ENCODE measurements around the gene CDC42. TPM values are rescaled to one million over a fixed set of nuclear protein-coding genes. Genes with fewer than 3 reads are reported as not detected.

The CDC42 gene
- total RNA-seq, 1 donor from 2014 or later, result 339 TPM

DNA sequence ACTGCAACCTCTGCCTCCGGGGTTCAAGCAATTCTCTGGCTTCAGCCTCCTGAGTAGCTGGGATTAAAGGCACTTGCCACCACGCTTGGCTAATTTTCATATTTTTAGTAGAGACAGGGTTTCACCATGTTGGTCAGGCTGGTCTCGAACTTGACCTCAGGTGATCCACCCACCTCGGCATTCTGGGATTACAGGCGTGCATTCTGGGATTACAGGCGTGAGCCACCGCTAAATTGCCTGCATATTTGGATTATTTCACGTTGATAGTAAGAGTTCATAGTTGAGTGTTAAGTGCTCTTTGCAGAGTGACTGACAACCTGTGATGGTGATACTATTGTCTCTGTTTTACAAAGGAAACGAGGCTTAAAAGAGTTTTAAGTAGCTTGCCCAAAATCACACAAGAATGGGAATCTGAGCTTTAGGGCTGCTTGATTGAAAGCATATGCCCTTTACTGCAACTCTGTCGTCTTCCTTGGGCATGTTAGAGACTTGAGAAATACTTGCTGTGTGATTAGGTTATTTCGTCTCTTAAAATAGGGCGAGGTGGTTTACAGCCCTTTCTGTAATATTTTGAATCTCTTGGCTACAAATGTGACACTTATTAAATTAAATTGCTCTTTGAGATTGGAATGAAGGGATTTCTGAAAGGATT is 12.4 kb downstream of the CDC42 start:
- no peak for DNase-seq (ENCODE audit: low read depth)
- TF ChIP-seq, protein P1, sequence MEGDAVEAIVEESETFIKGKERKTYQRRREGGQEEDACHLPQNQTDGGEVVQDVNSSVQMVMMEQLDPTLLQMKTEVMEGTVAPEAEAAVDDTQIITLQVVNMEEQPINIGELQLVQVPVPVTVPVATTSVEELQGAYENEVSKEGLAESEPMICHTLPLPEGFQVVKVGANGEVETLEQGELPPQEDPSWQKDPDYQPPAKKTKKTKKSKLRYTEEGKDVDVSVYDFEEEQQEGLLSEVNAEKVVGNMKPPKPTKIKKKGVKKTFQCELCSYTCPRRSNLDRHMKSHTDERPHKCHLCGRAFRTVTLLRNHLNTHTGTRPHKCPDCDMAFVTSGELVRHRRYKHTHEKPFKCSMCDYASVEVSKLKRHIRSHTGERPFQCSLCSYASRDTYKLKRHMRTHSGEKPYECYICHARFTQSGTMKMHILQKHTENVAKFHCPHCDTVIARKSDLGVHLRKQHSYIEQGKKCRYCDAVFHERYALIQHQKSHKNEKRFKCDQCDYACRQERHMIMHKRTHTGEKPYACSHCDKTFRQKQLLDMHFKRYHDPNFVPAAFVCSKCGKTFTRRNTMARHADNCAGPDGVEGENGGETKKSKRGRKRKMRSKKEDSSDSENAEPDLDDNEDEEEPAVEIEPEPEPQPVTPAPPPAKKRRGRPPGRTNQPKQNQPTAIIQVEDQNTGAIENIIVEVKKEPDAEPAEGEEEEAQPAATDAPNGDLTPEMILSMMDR (conservative IDR thresholded peaks at IDR 0.05; ENCODE audit: low read depth, low read length), result no peak

DNA sequence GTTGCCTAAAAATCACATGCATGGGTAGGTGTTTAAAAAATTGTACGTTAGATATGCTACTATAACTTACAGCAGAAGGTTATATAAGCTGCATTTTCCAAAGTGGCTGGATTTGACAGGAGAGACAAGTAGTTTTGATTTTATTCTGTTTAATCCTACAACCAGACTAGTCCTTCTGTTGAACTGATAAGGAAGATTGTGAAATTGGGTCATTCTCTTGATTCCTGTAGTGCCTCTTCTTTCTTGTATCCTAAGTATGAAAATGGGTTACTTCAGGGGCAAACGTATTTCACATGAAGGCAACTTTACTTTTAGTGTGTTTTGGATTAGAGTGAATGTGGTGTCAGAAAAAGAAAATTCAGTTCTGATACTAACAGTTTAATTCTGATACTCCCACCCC is 19.0 kb downstream of the CDC42 start:
- TF ChIP-seq, protein P1 (conservative IDR thresholded peaks at IDR 0.05; ENCODE audit: low read depth, low read length), result no peak
- no peak for DNase-seq (ENCODE audit: low read depth)
- no peak overlapping the region for H3K4me3 ChIP-seq (ENCODE audit: low read depth, low read length)

More for the DNA sequence above, 12.4 kb downstream of the CDC42 start:
- no peak overlapping the region for H3K4me3 ChIP-seq (ENCODE audit: low read depth, low read length)

DNA sequence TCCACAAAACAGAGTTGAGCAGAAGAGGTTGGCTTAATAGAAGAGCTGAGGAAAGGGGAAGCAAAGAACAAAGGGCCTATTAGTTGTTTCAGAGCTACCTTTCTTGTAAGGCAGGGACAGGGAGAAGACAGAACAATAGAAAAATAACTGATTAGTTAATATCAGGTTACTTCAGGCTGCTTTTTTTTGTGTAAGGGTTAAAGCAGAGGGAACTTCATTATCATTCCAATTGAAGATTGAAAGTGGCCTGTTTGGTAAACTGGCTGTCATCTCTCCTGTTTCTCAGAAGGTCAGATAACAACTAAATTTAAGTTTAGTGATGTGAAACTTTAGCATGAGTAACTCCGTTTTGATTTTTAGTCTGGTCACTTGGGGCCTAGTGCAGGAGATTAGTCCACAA is 22.3 kb downstream of the CDC42 start:
- no peak for DNase-seq (ENCODE audit: low read depth)
- TF ChIP-seq, protein P1 (conservative IDR thresholded peaks at IDR 0.05; ENCODE audit: low read depth, low read length), result no peak
- H3K4me3 ChIP-seq (ENCODE audit: low read depth, low read length), result no peak overlapping the region

DNA sequence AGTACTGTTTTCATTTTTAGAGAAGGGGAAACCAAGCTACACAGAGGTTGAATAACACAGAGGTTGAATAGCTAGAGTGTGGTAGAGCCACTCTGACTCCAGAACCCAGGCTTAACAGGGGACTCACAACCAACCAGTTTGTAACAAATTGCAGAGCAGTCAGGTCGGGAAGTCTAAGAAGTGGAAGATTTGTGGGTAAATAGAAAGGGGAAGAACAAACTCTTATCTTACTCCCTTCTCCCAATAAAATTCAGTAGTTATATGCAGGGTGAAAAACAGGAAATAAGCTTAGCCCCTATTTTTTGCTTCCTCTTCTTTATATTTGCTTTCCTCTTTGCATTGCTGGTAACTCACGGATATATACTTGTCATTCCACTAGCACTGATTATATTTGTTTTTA is 23.2 kb downstream of the CDC42 start:
- TF ChIP-seq, protein P1 (conservative IDR thresholded peaks at IDR 0.05; ENCODE audit: low read depth, low read length), result no peak
- H3K4me3 ChIP-seq (ENCODE audit: low read depth, low read length), result no peak overlapping the region
- no peak for DNase-seq (ENCODE audit: low read depth)

DNA sequence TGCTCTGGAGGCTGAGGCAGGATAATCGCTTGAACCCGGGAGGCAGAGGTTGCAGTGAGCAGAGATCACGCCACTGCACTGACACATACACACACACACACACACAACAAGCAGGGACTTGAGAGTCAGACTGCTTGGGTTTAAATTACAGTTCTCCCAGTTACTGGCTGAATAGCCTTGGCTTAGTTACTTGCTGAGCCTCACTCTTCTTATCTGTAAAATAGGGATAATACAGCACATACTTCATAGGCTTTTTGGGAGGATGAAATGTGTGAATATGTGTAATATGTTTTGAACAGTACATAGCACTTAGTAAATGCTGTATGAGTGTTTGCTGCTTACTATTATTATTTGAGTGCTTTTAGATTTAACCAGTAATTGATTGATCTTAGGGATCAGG is 23.8 kb downstream of the CDC42 start:
- DNase-seq (ENCODE audit: low read depth), result no peak
- no peak overlapping the region for H3K4me3 ChIP-seq (ENCODE audit: low read depth, low read length)
- TF ChIP-seq, protein P1 (conservative IDR thresholded peaks at IDR 0.05; ENCODE audit: low read depth, low read length), result no peak

DNA sequence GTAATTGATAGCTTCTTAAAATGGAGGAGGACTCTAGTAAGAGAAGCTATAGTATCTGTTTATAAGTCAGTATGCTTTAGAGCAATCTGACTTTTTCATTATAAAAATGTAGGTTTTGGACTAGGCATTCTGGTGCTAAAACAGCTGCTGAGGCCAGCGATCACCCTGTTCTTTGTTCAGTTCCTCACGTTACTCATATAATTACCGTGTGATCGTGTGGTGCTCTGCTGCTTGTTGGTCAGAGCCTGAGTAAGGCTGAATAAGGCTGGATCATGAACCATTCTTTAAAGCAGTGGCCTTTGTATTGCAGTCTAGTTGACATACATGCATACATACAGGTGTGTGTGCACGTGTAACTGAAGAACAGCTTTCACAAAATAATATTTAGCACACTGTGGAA is 25.2 kb downstream of the CDC42 start:
- TF ChIP-seq, protein P1 (conservative IDR thresholded peaks at IDR 0.05; ENCODE audit: low read depth, low read length), result no peak
- no peak for DNase-seq (ENCODE audit: low read depth)
- no peak overlapping the region for H3K4me3 ChIP-seq (ENCODE audit: low read depth, low read length)

DNA sequence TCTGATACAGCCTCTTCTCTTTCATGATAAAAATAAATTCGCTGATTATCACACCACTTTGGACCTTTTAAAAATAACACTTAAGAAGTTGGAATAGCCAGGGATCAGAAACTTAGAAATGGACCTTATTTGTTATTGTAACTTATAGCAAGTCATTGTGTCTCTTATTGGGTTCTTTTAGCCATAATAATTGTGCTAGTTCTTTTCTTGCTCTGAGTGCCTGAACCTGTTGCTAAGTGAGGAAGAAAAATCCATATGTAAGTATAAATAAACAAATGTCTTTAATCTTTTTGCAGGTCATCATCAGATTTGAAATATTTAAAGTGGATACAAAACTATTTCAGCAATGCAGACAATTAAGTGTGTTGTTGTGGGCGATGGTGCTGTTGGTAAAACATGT is 25.6 kb downstream of the CDC42 start:
- no peak overlapping the region for H3K4me3 ChIP-seq (ENCODE audit: low read depth, low read length)
- no peak for DNase-seq (ENCODE audit: low read depth)
- TF ChIP-seq, protein P1 (conservative IDR thresholded peaks at IDR 0.05; ENCODE audit: low read depth, low read length), result no peak

All from epithelial cell of proximal tubule (primary cell).